ENCODE data around the gene SLC35D2. TPM values are rescaled to one million over a fixed set of nuclear protein-coding genes. Genes with fewer than 3 reads are reported as not detected.
A peak's percentile ranks its signal among the peaks of the same experiment; 100 is the strongest.

SLC35D2 gene
- total and polyA plus RNA-seq, 3 experiments from 2014 or later, result 7.9 to 29.1 (median 8.3) TPM

GRCh38 chr9:96412174-96412913 is 28.8 kb upstream of the SLC35D2 start:
- Histone ChIP-seq H3K4me1 (ENCODE audit: insufficient read depth, low read length) (peaks cover 37% of the 10 kb centered on the region), H3K27ac (ENCODE audit: low read depth, low read length) (no peak overlapping the region), H3K9me3 (ENCODE audit: low read length) (no peaks in the 10 kb centered on the region), H3K4me3 (ENCODE audit: low read length) (no peak overlapping the region), H3K27me3 (ENCODE audit: insufficient read depth, low read length, poor library complexity, severe bottlenecking) (no peaks in the 10 kb centered on the region), H3K36me3 (ENCODE audit: insufficient read depth, low read length) (no peaks in the 10 kb centered on the region)
- no peak for DNase-seq
- Mint-ChIP-seq H3K4me1 (peaks cover 38 to 58% (median 55%) of the 10 kb centered on the region in 3 donors), H3K27me3 (no peaks in the 10 kb centered on the region), H3K9me3 (no peaks in the 10 kb centered on the region), H3K36me3 (peaks cover 0 to 8% (median 0%) of the 10 kb centered on the region in 3 donors), H3K4me3 (no peak overlapping the region), H3K27ac (peak overlapping the region in 7 of 8 donors; percentile 38 to 89 (median 73))
- CTCF ChIA-PET, result no interaction called here
- POLR2A ChIA-PET, result no interaction called here

- Mint-ChIP-seq H3K4me3 (no peak overlapping the region), H3K27ac (peak overlapping the region in 6 of 8 donors; percentile 23 to 66 (median 52)), H3K27me3 (no peaks in the 10 kb centered on the region), H3K36me3 (no peaks in the 10 kb centered on the region), H3K9me3 (no peaks in the 10 kb centered on the region), H3K4me1 (peaks cover 33 to 53% (median 51%) of the 10 kb centered on the region in 3 donors)
- no peaks in the 10 kb centered on the region for H3K36me3 ChIP-seq (ENCODE audit: insufficient read depth, low read length)
- ChIA-PET POLR2A (no interaction called here), CTCF (interaction anchor here (0.7 kb wide), 1 partner anchor 12 kb away, joined by 3 read pairs; no protein-coding TSS in a partner anchor)
- no peak for DNase-seq
- H3K4me3 ChIP-seq (ENCODE audit: low read length), result no peak overlapping the region
- no peak overlapping the region for H3K27ac ChIP-seq (ENCODE audit: low read depth, low read length)
- H3K9me3 ChIP-seq (ENCODE audit: low read length), result no peaks in the 10 kb centered on the region
- H3K4me1 ChIP-seq (ENCODE audit: insufficient read depth, low read length), result peaks cover 31% of the 10 kb centered on the region
- H3K27me3 ChIP-seq (ENCODE audit: insufficient read depth, low read length, poor library complexity, severe bottlenecking), result no peaks in the 10 kb centered on the region
Observed at GRCh38 chr9:96411129-96411838, 27.8 kb upstream of the SLC35D2 start.

GRCh38 chr9:96408409-96409280 is 25.1 kb upstream of the SLC35D2 start:
- ChIA-PET POLR2A (no interaction called here), CTCF (interaction anchor here (0.8 kb wide), 1 partner anchor 26 kb away, joined by 3 read pairs; no protein-coding TSS in a partner anchor)
- no peaks in the 10 kb centered on the region for H3K36me3 Mint-ChIP-seq
- peaks cover 20% of the 10 kb centered on the region for H3K4me1 ChIP-seq (ENCODE audit: insufficient read depth, low read length)
- no peaks in the 10 kb centered on the region for H3K9me3 Mint-ChIP-seq
- H3K27ac ChIP-seq (ENCODE audit: low read depth, low read length), result no peak overlapping the region
- H3K4me3 Mint-ChIP-seq, result peak overlapping the region in 4 of 7 donors; percentile 2 to 58 (median 26)
- H3K27me3 Mint-ChIP-seq, result no peaks in the 10 kb centered on the region
- no peak for DNase-seq
- no peaks in the 10 kb centered on the region for H3K9me3 ChIP-seq (ENCODE audit: low read length)
- no peaks in the 10 kb centered on the region for H3K27me3 ChIP-seq (ENCODE audit: insufficient read depth, low read length, poor library complexity, severe bottlenecking)
- H3K36me3 ChIP-seq (ENCODE audit: insufficient read depth, low read length), result no peaks in the 10 kb centered on the region
- H3K4me1 Mint-ChIP-seq, result peaks cover 27 to 47% (median 42%) of the 10 kb centered on the region in 3 donors
- peak overlapping the region; percentile 15 to 85 (median 71) for H3K27ac Mint-ChIP-seq
- H3K4me3 ChIP-seq (ENCODE audit: low read length), result no peak overlapping the region

- Mint-ChIP-seq H3K27ac (peak overlapping the region; percentile 73 to 95 (median 90)), H3K36me3 (peaks cover 8 to 12% (median 10%) of the 10 kb centered on the region in 3 donors), H3K9me3 (peaks cover 2 to 5% (median 4%) of the 10 kb centered on the region in 5 donors), H3K4me1 (peaks cover 22 to 38% (median 37%) of the 10 kb centered on the region in 3 donors), H3K27me3 (no peaks in the 10 kb centered on the region), H3K4me3 (peak overlapping the region in 5 of 7 donors; percentile 24 to 65 (median 46))
- Histone ChIP-seq H3K4me1 (ENCODE audit: insufficient read depth, low read length) (peaks cover 27% of the 10 kb centered on the region), H3K36me3 (ENCODE audit: insufficient read depth, low read length) (no peaks in the 10 kb centered on the region), H3K9me3 (ENCODE audit: low read length) (no peaks in the 10 kb centered on the region), H3K4me3 (ENCODE audit: low read length) (no peak overlapping the region), H3K27me3 (ENCODE audit: insufficient read depth, low read length, poor library complexity, severe bottlenecking) (no peaks in the 10 kb centered on the region), H3K27ac (ENCODE audit: low read depth, low read length) (no peak overlapping the region)
- DNase-seq, result no peak
- ChIA-PET CTCF (interaction anchor here (0.7 to 0.9 kb wide), 2 partner anchors 50 to 52 kb away, joined by 5 read pairs; no protein-coding TSS in a partner anchor), POLR2A (interaction anchor here (2.0 to 2.4 kb wide), 2 partner anchors 18 to 49 kb away, joined by 6 to 7 read pairs; partner anchors contain the start of gene ZNF367)
Observed at GRCh38 chr9:96400132-96400910, 16.8 kb upstream of the SLC35D2 start.

- Histone ChIP-seq H3K4me1 (ENCODE audit: insufficient read depth, low read length) (peaks cover 27% of the 10 kb centered on the region), H3K4me3 (ENCODE audit: low read length) (peak overlapping the region; percentile 10), H3K27me3 (ENCODE audit: insufficient read depth, low read length, poor library complexity, severe bottlenecking) (no peaks in the 10 kb centered on the region), H3K36me3 (ENCODE audit: insufficient read depth, low read length) (no peaks in the 10 kb centered on the region), H3K27ac (ENCODE audit: low read depth, low read length) (no peak overlapping the region), H3K9me3 (ENCODE audit: low read length) (no peaks in the 10 kb centered on the region)
- Mint-ChIP-seq H3K27ac (peak overlapping the region; percentile 73 to 95 (median 90)), H3K27me3 (no peaks in the 10 kb centered on the region), H3K4me3 (peak overlapping the region; percentile 3 to 85 (median 54)), H3K4me1 (peaks cover 22 to 38% (median 37%) of the 10 kb centered on the region in 3 donors), H3K9me3 (peaks cover 2 to 5% (median 4%) of the 10 kb centered on the region in 5 donors), H3K36me3 (peaks cover 8 to 12% (median 10%) of the 10 kb centered on the region in 3 donors)
- no peak for DNase-seq
- CTCF ChIA-PET, result interaction anchor here (0.9 to 2.4 kb wide), 5 partner anchors 12 to 82 kb away, joined by 3 to 8 read pairs (median 3); no protein-coding TSS in a partner anchor
- POLR2A ChIA-PET, result interaction anchor here (1.1 to 2.4 kb wide), 4 partner anchors 16 to 53 kb away, joined by 3 to 7 read pairs (median 6); partner anchors contain the start of genes SLC35D2 and ZNF367
Observed at GRCh38 chr9:96399325-96399633, 15.8 kb upstream of the SLC35D2 start.

GRCh38 chr9:96398582-96399324 is 15.2 kb upstream of the SLC35D2 start:
- Mint-ChIP-seq H3K4me3 (peak overlapping the region; percentile 3 to 85 (median 54)), H3K27me3 (no peaks in the 10 kb centered on the region), H3K36me3 (peaks cover 9 to 12% (median 10%) of the 10 kb centered on the region in 3 donors), H3K4me1 (peaks cover 22 to 38% (median 37%) of the 10 kb centered on the region in 3 donors), H3K9me3 (peaks cover 2 to 5% (median 4%) of the 10 kb centered on the region in 5 donors), H3K27ac (peak overlapping the region; percentile 73 to 95 (median 90))
- Histone ChIP-seq H3K27me3 (ENCODE audit: insufficient read depth, low read length, poor library complexity, severe bottlenecking) (no peaks in the 10 kb centered on the region), H3K4me3 (ENCODE audit: low read length) (peak overlapping the region; percentile 10), H3K4me1 (ENCODE audit: insufficient read depth, low read length) (peaks cover 27% of the 10 kb centered on the region), H3K9me3 (ENCODE audit: low read length) (no peaks in the 10 kb centered on the region), H3K27ac (ENCODE audit: low read depth, low read length) (peak overlapping the region; percentile 26), H3K36me3 (ENCODE audit: insufficient read depth, low read length) (no peaks in the 10 kb centered on the region)
- ChIA-PET CTCF (interaction anchor here (0.9 to 2.4 kb wide), 5 partner anchors 13 to 81 kb away, joined by 3 to 8 read pairs (median 3); no protein-coding TSS in a partner anchor), POLR2A (interaction anchor here (0.6 to 2.4 kb wide), 7 partner anchors 15 to 168 kb away, joined by 3 to 7 read pairs (median 4); partner anchors contain the start of genes SLC35D2 and ZNF367)
- DNase-seq, result peak in 2 of 5 donors; percentile 11 to 46
